HG02885 (cell line): ENCODE data around the gene SDF2L1.
"Not testable (repeated sequence)": the region's sequence is repeated elsewhere in the genome, so short reads cannot be mapped to it uniquely, and the experiment has no call there.

Experiments
- ATAC-seq: cut with Tn5 transposase; IDR thresholded peaks from one replicate; pipeline ENCODE4 v1.9.1; 2021; ENCODE audit warnings: mild to moderate bottlenecking; ENCODE audit not compliant: unreplicated experiment, poor library complexity

Gene SDF2L1

GRCh38 chr22:21635771-21636510 is 6.2 kb upstream of the SDF2L1 start:
- ATAC-seq, result no peak

GRCh38 chr22:21636629-21637218 is 5.4 kb upstream of the SDF2L1 start:
- no peak for ATAC-seq

GRCh38 chr22:21637450-21637849 is 4.7 kb upstream of the SDF2L1 start:
- ATAC-seq, result not testable (repeated sequence)

- ATAC-seq, result no peak
Observed at GRCh38 chr22:21639359-21639758, 2.7 kb upstream of the SDF2L1 start.

GRCh38 chr22:21640810-21641209 is 1.3 kb upstream of the SDF2L1 start:
- ATAC-seq, result no peak

GRCh38 chr22:21641417-21641788 is 699 bp upstream of the SDF2L1 start:
- ATAC-seq, result peak; percentile 14

- no peak for ATAC-seq
Observed at GRCh38 chr22:21642584-21643448, 714 bp downstream of the SDF2L1 start.

GRCh38 chr22:21643533-21644357 is 1.6 kb downstream of the SDF2L1 start:
- no peak for ATAC-seq

GRCh38 chr22:21645513-21645912 is 3.4 kb downstream of the SDF2L1 start:
- not testable (repeated sequence) for ATAC-seq

GRCh38 chr22:21646608-21647590 is 4.8 kb downstream of the SDF2L1 start:
- ATAC-seq, result no peak

GRCh38 chr22:21650280-21650679 is 8.2 kb downstream of the SDF2L1 start:
- no peak for ATAC-seq

GRCh38 chr22:21650823-21651520 is 8.9 kb downstream of the SDF2L1 start:
- ATAC-seq, result no peak

GRCh38 chr22:21651521-21652009 is 9.5 kb downstream of the SDF2L1 start:
- ATAC-seq, result peak; percentile 32

GRCh38 chr22:21652010-21652546 is 10.0 kb downstream of the SDF2L1 start:
- ATAC-seq, result peak; percentile 91

- ATAC-seq, result no peak
Observed at GRCh38 chr22:21652547-21653545, 10.7 kb downstream of the SDF2L1 start.

GRCh38 chr22:21657020-21657359 is 14.9 kb downstream of the SDF2L1 start:
- no peak for ATAC-seq
